ENCODE data around the gene KMT5C.
A peak's percentile ranks its signal among the peaks of the same experiment; 100 is the strongest.

The KMT5C gene

GRCh38 chr19:55368701-55369563, 29.3 kb downstream of the KMT5C start:
- ChIA-PET CTCF (interaction anchor here (1.0 to 1.6 kb wide), 2 partner anchors 15 to 67 kb away, joined by 3 to 5 read pairs; partner anchors contain the start of gene TMEM238), POLR2A (ENCODE audit: low non-redundant PET) (interaction anchor here (0.5 to 0.9 kb wide), 3 partner anchors 15 to 30 kb away, joined by 3 read pairs; partner anchors contain the start of gene TMEM238)
- peak overlapping the region; percentile 78 for H3K27ac ChIP-seq
- peak; percentile 71 for DNase-seq (ENCODE audit: low spot score)
- TF ChIP-seq CTCF (conservative IDR thresholded peaks at IDR 0.05; ENCODE audit: low read depth) = no peak

- ChIA-PET CTCF (interaction anchor here (0.6 to 1.6 kb wide), 6 partner anchors 14 to 209 kb away, joined by 3 to 5 read pairs (median 3); partner anchors contain the start of gene TMEM238), POLR2A (ENCODE audit: low non-redundant PET) (interaction anchor here (0.5 to 0.9 kb wide), 2 partner anchors 14 to 30 kb away, joined by 3 read pairs; partner anchors contain the start of gene TMEM238)
- no peak for TF ChIP-seq CTCF (conservative IDR thresholded peaks at IDR 0.05; ENCODE audit: low read depth)
- peak; percentile 84 for DNase-seq (ENCODE audit: low spot score)
- H3K27ac ChIP-seq = peak overlapping the region; percentile 78
Observed at GRCh38 chr19:55369653-55370304, 30.1 kb downstream of the KMT5C start.

- POLR2A ChIA-PET (ENCODE audit: low non-redundant PET) = no interaction called here
- CTCF ChIA-PET = interaction anchor here (0.6 to 0.8 kb wide), 4 partner anchors 34 to 209 kb away, joined by 3 read pairs; no protein-coding TSS in a partner anchor
- peak; percentile 72 for DNase-seq (ENCODE audit: low spot score)
- peak within 1 kb of the TSS; percentile 78 for H3K27ac ChIP-seq
- no peak for TF ChIP-seq CTCF (conservative IDR thresholded peaks at IDR 0.05; ENCODE audit: low read depth)
Observed at GRCh38 chr19:55370305-55370988, 30.8 kb downstream of the KMT5C start, which contains the start of gene IL11. IL11 (minus strand) TSS chr19:55370463; CDS start chr19:55370310, 153 bp downstream.

- no peak for TF ChIP-seq CTCF (conservative IDR thresholded peaks at IDR 0.05; ENCODE audit: low read depth)
- no peak overlapping the region for H3K27ac ChIP-seq
- CTCF ChIA-PET = interaction anchor here (1.2 kb wide), 1 partner anchor 80 kb away, joined by 4 read pairs; no protein-coding TSS in a partner anchor
- POLR2A ChIA-PET (ENCODE audit: low non-redundant PET) = interaction anchor here (0.6 to 1.2 kb wide), 3 partner anchors 12 to 215 kb away, joined by 3 to 4 read pairs (median 3); partner anchors contain the start of genes RPL28, TMEM238 and TNNI3
- DNase-seq (ENCODE audit: low spot score) = no peak
Observed at GRCh38 chr19:55372316-55373081, 32.8 kb downstream of the KMT5C start.

- peak overlapping the region; percentile 28; the same call in 1 of the 2 replicates for H3K27ac ChIP-seq
- TF ChIP-seq CTCF (conservative IDR thresholded peaks at IDR 0.05; ENCODE audit: low read depth) = no peak
- ChIA-PET POLR2A (ENCODE audit: low non-redundant PET) (interaction anchor here (1.1 to 1.2 kb wide), 2 partner anchors 11 to 13 kb away, joined by 3 to 4 read pairs; partner anchors contain the start of genes RPL28 and TMEM238), CTCF (interaction anchor here (1.2 kb wide), 1 partner anchor 81 kb away, joined by 4 read pairs; no protein-coding TSS in a partner anchor)
- DNase-seq (ENCODE audit: low spot score) = no peak
Observed at GRCh38 chr19:55373306-55373992, 33.8 kb downstream of the KMT5C start.

All from RWPE1 (cell line).